ENCODE measurements around the gene GCNT2.
"Not testable (repeated sequence)": the region's sequence is repeated elsewhere in the genome, so short reads cannot be mapped to it uniquely, and the experiment has no call there.

The GCNT2 gene

GRCh38 chr6:10580570-10580969, 59.4 kb downstream of the GCNT2 start:
- no peak for DNase-seq (ENCODE audit: low spot score)

DNA sequence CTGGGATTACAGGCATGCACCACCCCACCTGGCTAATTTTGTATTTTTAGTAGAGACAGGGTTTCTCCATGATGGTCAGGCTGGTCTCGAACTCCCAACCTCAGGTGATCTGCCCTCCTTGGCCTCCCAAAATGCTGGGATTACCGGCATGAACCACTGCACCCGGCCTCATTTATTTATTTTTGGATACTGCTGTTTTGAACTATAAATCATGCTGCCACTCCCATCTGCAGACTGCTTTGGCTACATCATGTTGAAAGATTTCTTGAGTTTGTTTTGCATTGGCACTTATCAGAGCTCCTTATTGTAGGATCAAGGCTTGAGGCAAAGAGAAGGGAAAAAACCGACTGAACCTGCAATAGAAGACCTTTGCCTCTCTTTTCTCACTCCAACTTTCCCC, 60.3 kb downstream of the GCNT2 start:
- DNase-seq (ENCODE audit: low spot score) = not testable (repeated sequence)

- no peak for DNase-seq (ENCODE audit: low spot score)
Observed at GRCh38 chr6:10582774-10583508, 61.8 kb downstream of the GCNT2 start.

GRCh38 chr6:10583509-10583901, 62.4 kb downstream of the GCNT2 start:
- no peak for DNase-seq (ENCODE audit: low spot score)

- DNase-seq (ENCODE audit: low spot score) = no peak
Observed at GRCh38 chr6:10584607-10585006, 63.5 kb downstream of the GCNT2 start.

- DNase-seq (ENCODE audit: low spot score) = no peak
Observed at GRCh38 chr6:10585209-10585845, 64.2 kb downstream of the GCNT2 start.

GRCh38 chr6:10586302-10586701, 65.2 kb downstream of the GCNT2 start:
- no peak for DNase-seq (ENCODE audit: low spot score)

- DNase-seq (ENCODE audit: low spot score) = no peak
Observed at GRCh38 chr6:10587656-10588406, 66.7 kb downstream of the GCNT2 start.

GRCh38 chr6:10588562-10589428, 67.6 kb downstream of the GCNT2 start:
- no peak for DNase-seq (ENCODE audit: low spot score)

DNA sequence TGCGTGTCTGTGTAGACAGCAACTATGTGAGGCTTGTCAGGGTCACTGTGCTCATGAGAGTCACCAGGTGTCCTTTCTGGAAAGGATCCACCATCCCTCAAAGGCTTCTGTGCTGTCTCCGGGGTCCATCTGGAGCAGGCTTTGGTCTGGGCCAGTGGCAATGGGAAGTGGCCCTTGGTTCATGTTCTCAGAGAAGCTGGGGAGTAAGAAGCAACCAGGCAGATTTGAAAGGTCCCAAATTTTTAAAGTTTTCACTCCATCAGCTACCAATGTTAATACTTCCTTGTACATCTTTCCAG, 68.2 kb downstream of the GCNT2 start:
- no peak for DNase-seq (ENCODE audit: low spot score)

- no peak for DNase-seq (ENCODE audit: low spot score)
Observed at GRCh38 chr6:10589983-10590382, 68.8 kb downstream of the GCNT2 start.

GRCh38 chr6:10591422-10592160, 70.4 kb downstream of the GCNT2 start:
- no peak for DNase-seq (ENCODE audit: low spot score)

DNA sequence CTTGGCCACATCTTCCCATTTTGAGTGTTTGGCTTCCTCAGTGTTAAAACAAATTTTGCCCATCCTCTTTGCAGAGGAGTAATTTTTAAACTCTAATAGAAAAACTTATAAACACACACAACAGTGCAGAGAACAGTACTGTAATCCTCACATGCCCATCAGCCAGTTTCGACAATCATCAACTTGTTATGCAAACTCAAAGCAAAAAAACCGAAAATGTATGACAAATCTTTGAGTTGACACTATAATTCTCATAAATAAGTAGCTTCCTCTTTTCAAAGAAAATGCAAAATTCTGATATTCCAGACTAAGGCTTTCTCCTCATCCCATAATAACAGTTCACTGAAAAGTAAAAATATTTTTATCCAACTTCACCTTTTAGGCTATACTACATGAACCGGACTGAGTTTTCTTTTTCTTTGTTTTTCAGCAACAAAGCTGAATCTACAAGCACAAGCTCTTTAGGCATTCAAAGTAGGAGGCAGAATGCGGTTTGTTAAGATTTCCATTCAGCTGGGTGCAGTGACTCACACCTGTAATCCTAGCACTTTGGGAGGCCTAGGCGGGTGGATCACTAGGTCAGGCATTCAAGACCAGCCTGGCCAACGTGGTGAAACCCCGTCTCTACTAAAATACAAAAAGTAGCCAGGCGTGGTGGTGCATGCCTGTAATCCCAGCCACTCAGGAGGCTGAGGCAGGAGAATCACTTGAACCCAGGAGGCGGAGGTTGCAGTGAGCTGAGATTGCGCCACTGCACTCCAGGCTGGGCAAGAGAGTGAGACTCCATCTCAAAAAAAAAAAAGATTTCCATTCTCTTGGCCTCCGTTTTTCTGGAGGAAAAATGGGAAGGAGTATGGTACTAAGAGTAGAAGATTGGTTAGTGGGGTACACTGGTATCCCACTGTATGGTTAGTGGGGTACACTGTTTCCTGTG, 74.8 kb downstream of the GCNT2 start:
- DNase-seq (ENCODE audit: low spot score) = no peak

- no peak for DNase-seq (ENCODE audit: low spot score)
Observed at GRCh38 chr6:10597499-10598001, 76.4 kb downstream of the GCNT2 start.

DNA sequence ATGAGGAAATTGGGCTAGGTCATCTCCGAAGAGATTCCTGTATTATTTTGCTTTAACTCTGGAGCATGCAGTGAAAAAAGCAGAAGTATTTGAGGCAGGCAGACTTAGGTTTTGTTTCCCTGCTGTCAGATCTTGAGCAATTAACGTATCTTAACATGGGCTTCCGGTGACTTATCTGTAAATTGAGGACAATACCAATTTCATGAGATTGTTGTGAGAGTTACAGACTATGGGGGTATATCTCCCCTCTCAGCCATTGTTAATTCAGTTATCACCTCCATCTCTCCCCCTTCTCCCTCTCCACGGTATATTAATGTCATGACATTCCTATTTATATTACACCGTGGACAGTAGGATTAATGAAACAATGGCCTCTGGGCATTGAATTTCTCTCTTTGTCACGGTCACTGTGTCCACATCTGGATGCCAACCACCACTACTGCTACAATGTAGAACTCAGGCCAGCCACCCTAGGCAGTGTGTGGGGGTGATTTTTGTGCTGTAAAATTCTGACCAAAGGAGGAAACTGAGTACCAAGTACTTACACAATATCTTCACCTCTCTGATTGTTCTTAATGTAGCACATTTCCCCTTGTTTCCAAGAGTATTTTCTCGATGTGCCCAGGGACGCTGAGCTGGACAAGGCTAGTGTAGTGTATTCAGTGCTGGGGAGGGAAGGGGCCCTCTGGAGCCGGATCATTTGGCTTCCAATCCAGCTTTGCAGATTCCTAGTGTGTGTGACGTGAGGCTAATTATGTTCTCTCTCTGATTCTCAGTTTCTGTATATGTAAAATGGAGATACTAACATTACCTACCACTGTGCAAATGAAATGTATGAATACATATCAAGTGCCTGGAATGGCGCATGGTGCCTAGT, 77.2 kb downstream of the GCNT2 start:
- DNase-seq (ENCODE audit: low spot score) = no peak

DNA sequence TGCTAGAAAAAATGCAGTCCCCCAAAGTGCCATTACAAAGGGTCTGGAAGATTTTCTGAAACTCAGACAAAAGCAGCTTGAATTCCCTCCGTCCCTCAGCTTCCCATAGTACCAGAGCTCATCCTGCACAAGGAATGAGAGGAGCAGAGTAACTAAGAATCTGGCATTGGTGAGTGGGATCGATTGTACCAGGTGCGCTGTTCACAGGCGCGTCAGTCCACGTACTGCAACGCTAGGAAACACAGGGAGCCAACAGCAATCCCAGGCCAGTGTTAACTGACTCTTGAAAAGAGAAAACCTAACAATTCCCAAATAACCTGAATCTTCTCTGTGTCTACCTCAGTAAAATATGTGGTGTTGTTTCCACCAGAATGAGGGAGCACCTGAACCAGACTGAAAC, 77.9 kb downstream of the GCNT2 start:
- DNase-seq (ENCODE audit: low spot score) = no peak

GRCh38 chr6:10600681-10601080, 79.5 kb downstream of the GCNT2 start:
- DNase-seq (ENCODE audit: low spot score) = not testable (repeated sequence)

- DNase-seq (ENCODE audit: low spot score) = no peak
Observed at GRCh38 chr6:10603219-10603618, 82.1 kb downstream of the GCNT2 start.

GRCh38 chr6:10609038-10609437, 87.9 kb downstream of the GCNT2 start:
- no peak for DNase-seq (ENCODE audit: low spot score)
